Measurements from ENCODE around the gene FOXM1.

DNA sequence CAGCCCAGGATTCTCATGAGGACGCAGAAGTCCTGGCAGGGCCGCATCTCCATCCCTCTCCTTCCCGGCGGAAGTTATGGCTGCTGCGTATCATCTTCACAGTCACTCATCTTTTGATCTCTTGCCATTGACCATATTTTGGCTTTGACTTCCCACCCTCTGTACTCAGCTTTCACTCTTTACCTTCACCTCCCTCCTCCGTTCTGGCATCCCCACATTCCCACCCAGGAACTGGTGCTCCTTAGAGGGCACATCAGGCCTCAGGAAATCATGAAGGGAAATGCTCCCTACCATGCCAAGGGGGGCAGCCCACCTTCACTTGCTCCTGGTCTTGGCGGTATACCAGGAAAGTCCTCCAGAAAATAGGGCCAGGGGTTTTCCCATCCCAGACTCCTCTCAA, 21.4 kb downstream of the FOXM1 start:
- TF ChIP-seq, protein P1, sequence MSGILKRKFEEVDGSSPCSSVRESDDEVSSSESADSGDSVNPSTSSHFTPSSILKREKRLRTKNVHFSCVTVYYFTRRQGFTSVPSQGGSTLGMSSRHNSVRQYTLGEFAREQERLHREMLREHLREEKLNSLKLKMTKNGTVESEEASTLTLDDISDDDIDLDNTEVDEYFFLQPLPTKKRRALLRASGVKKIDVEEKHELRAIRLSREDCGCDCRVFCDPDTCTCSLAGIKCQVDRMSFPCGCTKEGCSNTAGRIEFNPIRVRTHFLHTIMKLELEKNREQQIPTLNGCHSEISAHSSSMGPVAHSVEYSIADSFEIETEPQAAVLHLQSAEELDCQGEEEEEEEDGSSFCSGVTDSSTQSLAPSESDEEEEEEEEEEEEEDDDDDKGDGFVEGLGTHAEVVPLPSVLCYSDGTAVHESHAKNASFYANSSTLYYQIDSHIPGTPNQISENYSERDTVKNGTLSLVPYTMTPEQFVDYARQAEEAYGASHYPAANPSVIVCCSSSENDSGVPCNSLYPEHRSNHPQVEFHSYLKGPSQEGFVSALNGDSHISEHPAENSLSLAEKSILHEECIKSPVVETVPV (CRISPR knock-in tag; IDR thresholded peaks at IDR 0.05): no peak
- TF ChIP-seq ZFP30 (CRISPR knock-in tag; IDR thresholded peaks at IDR 0.05) (no peak), ZC3H10 (CRISPR knock-in tag; IDR thresholded peaks at IDR 0.05) (no peak), SNAI2 (CRISPR knock-in tag; IDR thresholded peaks at IDR 0.05) (no peak), RARB (CRISPR knock-in tag; IDR thresholded peaks at IDR 0.05) (no peak)
- TF ChIP-seq, protein P2, sequence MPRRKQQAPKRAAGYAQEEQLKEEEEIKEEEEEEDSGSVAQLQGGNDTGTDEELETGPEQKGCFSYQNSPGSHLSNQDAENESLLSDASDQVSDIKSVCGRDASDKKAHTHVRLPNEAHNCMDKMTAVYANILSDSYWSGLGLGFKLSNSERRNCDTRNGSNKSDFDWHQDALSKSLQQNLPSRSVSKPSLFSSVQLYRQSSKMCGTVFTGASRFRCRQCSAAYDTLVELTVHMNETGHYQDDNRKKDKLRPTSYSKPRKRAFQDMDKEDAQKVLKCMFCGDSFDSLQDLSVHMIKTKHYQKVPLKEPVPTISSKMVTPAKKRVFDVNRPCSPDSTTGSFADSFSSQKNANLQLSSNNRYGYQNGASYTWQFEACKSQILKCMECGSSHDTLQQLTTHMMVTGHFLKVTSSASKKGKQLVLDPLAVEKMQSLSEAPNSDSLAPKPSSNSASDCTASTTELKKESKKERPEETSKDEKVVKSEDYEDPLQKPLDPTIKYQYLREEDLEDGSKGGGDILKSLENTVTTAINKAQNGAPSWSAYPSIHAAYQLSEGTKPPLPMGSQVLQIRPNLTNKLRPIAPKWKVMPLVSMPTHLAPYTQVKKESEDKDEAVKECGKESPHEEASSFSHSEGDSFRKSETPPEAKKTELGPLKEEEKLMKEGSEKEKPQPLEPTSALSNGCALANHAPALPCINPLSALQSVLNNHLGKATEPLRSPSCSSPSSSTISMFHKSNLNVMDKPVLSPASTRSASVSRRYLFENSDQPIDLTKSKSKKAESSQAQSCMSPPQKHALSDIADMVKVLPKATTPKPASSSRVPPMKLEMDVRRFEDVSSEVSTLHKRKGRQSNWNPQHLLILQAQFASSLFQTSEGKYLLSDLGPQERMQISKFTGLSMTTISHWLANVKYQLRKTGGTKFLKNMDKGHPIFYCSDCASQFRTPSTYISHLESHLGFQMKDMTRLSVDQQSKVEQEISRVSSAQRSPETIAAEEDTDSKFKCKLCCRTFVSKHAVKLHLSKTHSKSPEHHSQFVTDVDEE (CRISPR knock-in tag; IDR thresholded peaks at IDR 0.05): no peak

Measured in SK-N-SH treated with all-trans-retinoic acid at 6 μM for 48 hours (cell line).